ENCODE results near the gene ADK. TPM values are rescaled to one million over a fixed set of nuclear protein-coding genes. Genes with fewer than 3 reads are reported as not detected.

The ADK gene
- total RNA-seq, 3 donors from 2014 or later: 27.2 to 50.8 (median 40.0) TPM

DNA sequence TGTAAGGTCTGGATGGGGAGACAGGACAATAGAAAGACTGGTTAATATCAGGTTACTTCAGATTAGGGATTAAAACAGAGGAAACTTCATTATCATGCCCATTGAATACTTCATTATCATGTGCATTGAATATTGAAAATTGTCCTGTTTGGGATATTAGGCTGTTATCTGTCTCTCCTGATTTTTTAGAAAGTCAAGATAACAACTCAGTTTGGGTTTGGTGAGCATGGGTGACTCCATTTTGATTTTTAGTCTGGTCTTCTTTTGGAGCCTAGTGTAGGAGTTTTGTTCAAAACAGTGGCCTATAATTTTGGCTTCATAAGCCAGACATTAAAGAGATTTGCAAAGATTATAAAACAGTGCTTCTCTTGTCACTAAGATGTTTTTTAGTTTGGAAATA, 95.5 kb downstream of the ADK start:
- TF ChIP-seq POLR2A (IDR thresholded peaks at IDR 0.05) (no peak), POLR2AphosphoS5 (IDR thresholded peaks at IDR 0.05) (no peak)
- TF ChIP-seq, protein P1, sequence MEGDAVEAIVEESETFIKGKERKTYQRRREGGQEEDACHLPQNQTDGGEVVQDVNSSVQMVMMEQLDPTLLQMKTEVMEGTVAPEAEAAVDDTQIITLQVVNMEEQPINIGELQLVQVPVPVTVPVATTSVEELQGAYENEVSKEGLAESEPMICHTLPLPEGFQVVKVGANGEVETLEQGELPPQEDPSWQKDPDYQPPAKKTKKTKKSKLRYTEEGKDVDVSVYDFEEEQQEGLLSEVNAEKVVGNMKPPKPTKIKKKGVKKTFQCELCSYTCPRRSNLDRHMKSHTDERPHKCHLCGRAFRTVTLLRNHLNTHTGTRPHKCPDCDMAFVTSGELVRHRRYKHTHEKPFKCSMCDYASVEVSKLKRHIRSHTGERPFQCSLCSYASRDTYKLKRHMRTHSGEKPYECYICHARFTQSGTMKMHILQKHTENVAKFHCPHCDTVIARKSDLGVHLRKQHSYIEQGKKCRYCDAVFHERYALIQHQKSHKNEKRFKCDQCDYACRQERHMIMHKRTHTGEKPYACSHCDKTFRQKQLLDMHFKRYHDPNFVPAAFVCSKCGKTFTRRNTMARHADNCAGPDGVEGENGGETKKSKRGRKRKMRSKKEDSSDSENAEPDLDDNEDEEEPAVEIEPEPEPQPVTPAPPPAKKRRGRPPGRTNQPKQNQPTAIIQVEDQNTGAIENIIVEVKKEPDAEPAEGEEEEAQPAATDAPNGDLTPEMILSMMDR (IDR thresholded peaks at IDR 0.05): no peak
- Histone ChIP-seq H3K27me3 (no peaks in the 10 kb centered on the region), H3K4me1 (no peaks in the 10 kb centered on the region), H3K4me3 (no peak overlapping the region), H3K9me3 (no peaks in the 10 kb centered on the region), H3K27ac (no peak overlapping the region), H3K36me3 (no peaks in the 10 kb centered on the region)
- no peak for DNase-seq (ENCODE audit: low spot score in 2 of 2)
- intact Hi-C loops (cut with DNase I; ENCODE audit: low total_unique reads): no loop called here

DNA sequence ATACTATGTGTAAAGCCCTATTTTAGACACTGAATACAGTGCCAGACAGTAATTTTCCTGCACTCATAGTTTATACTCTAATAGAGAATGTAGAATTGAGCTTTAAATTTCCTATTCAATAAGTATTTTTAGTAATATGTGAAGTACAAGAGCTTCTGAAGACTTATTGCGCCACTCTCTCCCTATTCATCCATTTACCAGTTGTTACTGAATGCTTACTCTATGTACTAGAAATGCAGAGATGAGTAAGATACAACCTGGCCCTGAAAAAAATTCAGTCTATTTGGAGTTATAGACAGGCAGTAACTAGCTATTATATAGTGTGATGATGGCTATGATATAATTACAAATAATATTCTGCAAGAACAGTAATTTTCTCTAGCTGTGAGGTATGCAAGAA, 98.8 kb downstream of the ADK start:
- Histone ChIP-seq H3K36me3 (no peaks in the 10 kb centered on the region), H3K4me3 (no peak overlapping the region), H3K27me3 (no peaks in the 10 kb centered on the region), H3K9me3 (no peaks in the 10 kb centered on the region), H3K4me1 (no peaks in the 10 kb centered on the region), H3K27ac (no peak overlapping the region)
- DNase-seq (ENCODE audit: low spot score in 2 of 2): no peak
- intact Hi-C loops (cut with DNase I; ENCODE audit: low total_unique reads): no loop called here
- TF ChIP-seq POLR2AphosphoS5 (IDR thresholded peaks at IDR 0.05): no peak
- TF ChIP-seq, protein P1 (IDR thresholded peaks at IDR 0.05): no peak

DNA sequence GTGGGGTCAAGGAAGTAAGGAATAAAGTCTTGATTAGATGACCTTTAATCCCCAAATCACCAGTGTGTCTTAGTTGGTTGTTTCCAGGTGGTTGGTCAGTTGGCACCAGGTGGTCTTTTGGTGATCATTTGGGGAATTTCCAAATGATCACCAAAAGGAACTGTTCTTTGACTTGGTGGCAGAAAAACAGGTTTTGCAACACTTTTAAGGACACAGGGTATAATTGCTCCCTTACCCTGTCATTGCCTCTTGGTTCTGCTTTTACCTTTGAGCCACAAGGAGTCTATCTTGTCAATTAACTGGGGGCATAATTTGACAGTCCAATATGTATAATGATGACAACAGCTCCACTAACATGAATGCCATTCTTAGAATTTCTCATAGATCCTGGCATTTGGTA, 104.2 kb downstream of the ADK start:
- no peak overlapping the region for H3K27ac ChIP-seq
- intact Hi-C loops (cut with DNase I; ENCODE audit: low total_unique reads): no loop called here
- H3K4me3 ChIP-seq: no peak overlapping the region
- no peaks in the 10 kb centered on the region for H3K9me3 ChIP-seq
- TF ChIP-seq POLR2AphosphoS5 (IDR thresholded peaks at IDR 0.05): no peak
- TF ChIP-seq, protein P1 (IDR thresholded peaks at IDR 0.05): no peak
- TF ChIP-seq POLR2A (IDR thresholded peaks at IDR 0.05): no peak
- no peaks in the 10 kb centered on the region for H3K27me3 ChIP-seq
- no peaks in the 10 kb centered on the region for H3K4me1 ChIP-seq
- no peaks in the 10 kb centered on the region for H3K36me3 ChIP-seq
- DNase-seq (ENCODE audit: low spot score in 2 of 2): no peak

DNA sequence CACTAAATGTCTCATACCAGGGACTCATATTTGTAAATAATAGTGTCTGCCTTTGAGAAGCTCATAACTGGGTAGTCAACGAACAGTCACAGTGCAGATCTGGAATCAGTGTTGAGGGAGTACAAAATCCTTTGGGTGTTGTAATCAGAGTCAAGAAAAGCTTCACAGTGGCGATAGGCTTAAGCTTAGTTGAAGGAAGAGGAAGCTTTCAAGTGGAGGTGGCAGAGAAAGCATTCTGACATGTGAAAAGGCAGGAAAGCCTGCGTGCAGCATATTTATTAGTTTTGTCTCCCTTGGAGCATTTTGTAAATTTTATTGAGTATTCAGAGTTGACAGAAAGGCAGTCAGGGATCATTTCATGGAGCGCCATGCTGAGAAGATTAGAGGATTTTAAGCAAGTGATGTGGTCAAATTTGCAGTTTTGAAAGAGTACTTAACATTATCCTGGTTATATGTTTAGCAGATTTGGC, 104.9 kb downstream of the ADK start:
- intact Hi-C loops (cut with DNase I; ENCODE audit: low total_unique reads): no loop called here
- no peaks in the 10 kb centered on the region for H3K36me3 ChIP-seq
- H3K9me3 ChIP-seq: no peaks in the 10 kb centered on the region
- no peak overlapping the region for H3K27ac ChIP-seq
- no peak for TF ChIP-seq POLR2AphosphoS5 (IDR thresholded peaks at IDR 0.05)
- no peak for TF ChIP-seq POLR2A (IDR thresholded peaks at IDR 0.05)
- TF ChIP-seq, protein P1 (IDR thresholded peaks at IDR 0.05): no peak
- no peak for DNase-seq (ENCODE audit: low spot score in 2 of 2)
- H3K4me1 ChIP-seq: no peaks in the 10 kb centered on the region
- no peaks in the 10 kb centered on the region for H3K27me3 ChIP-seq
- no peak overlapping the region for H3K4me3 ChIP-seq

DNA sequence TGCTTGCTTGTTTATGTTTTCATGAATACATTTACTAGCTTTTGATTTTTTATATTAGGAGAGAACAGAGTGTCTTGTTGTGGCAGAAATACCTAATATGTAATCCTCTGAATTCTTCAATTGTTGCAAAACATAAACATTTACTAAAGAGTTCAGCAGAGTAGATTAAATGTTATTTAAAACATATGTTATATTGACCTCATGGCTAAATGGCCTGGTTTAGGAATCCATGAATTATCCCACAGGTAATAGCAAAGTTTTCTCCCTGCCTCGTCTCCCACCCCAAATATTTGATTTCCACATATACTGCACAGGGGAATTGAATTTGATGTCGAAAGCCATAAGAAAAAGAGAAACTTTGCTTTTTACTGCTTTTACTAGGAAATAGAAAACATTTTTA, 111.8 kb downstream of the ADK start:
- no peaks in the 10 kb centered on the region for H3K36me3 ChIP-seq
- H3K4me3 ChIP-seq: no peak overlapping the region
- intact Hi-C loops (cut with DNase I; ENCODE audit: low total_unique reads): no loop called here

More for the DNA sequence above, 111.8 kb downstream of the ADK start:
- Histone ChIP-seq H3K27ac (no peak overlapping the region), H3K27me3 (no peaks in the 10 kb centered on the region), H3K9me3 (no peaks in the 10 kb centered on the region), H3K4me1 (no peaks in the 10 kb centered on the region)
- TF ChIP-seq, protein P1 (IDR thresholded peaks at IDR 0.05): no peak
- TF ChIP-seq POLR2AphosphoS5 (IDR thresholded peaks at IDR 0.05) (no peak), POLR2A (IDR thresholded peaks at IDR 0.05) (no peak)
- no peak for DNase-seq (ENCODE audit: low spot score in 2 of 2)

All from breast epithelium (tissue), 4 donors.